Activated T-helper 17 cell treated with anti-CD3 and anti-CD28 coated beads, Interleukin-2, amount 50 U/mL, for 72 hours (primary cell): Measurements from ENCODE around the gene DSCAM. TPM values are rescaled to one million over a fixed set of nuclear protein-coding genes. Genes with fewer than 3 reads are reported as not detected.

ENCODE experiments used
- ATAC-seq: fragments of 150-1000 bp; cut with Tn5 transposase; replicated peaks from 2 replicates; pipeline ENCODE4 v1.10.0; 2021; ENCODE audit warnings: mild to moderate bottlenecking, moderate library complexity
- H3K27ac Mint-ChIP-seq: one replicate; pipeline ENCODE4 v1.8.0; 2022; ENCODE audit warnings: mixed read lengths
- H3K27me3 Mint-ChIP-seq: one replicate; pipeline ENCODE4 v1.8.0; 2022; ENCODE audit warnings: mixed read lengths
- H3K36me3 Mint-ChIP-seq: one replicate; pipeline ENCODE4 v1.8.0; 2022; ENCODE audit warnings: low read depth, mild to moderate bottlenecking, mixed read lengths
- H3K4me1 Mint-ChIP-seq: one replicate; pipeline ENCODE4 v1.8.0; 2022; ENCODE audit warnings: mixed read lengths
- H3K4me3 Mint-ChIP-seq: one replicate; pipeline ENCODE4 v1.8.0; 2022; ENCODE audit warnings: mild to moderate bottlenecking, mixed read lengths
- H3K9me3 Mint-ChIP-seq: one replicate; pipeline ENCODE4 v1.8.0; 2022; ENCODE audit warnings: mixed read lengths
- total RNA-seq, 2 donors: library from RNA; stranded (reverse); gene quantifications; one replicate each; pipeline ENCODE4 v1.2.3, GENCODE V29; 2022

DSCAM gene
- total RNA-seq, 2 donors from 2014 or later: not detected

DNA sequence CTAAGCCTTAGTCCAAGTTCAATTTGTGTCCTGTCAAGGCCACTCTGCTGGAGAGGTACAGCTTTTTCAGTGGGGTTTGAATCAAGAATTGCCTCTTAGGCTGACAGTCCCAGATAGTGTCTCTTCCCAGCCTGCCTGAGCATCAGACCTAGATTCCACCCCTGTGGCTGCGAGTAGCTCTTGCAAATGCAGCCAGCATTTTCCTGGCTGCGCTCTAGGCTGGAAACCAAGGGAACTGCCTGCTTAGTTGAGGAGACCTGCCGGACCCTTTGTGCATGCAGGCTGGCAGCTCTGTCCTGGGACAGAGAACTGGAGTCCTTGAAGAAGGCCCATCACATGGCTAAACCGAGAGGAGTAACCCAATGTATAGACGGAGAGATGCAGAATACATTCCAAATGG is 686.0 kb downstream of the DSCAM start:
- Mint-ChIP-seq H3K27me3 (no peaks in the 10 kb centered on the region), H3K27ac (no peak overlapping the region), H3K9me3 (no peaks in the 10 kb centered on the region), H3K4me3 (no peak overlapping the region), H3K4me1 (no peaks in the 10 kb centered on the region), H3K36me3 (no peaks in the 10 kb centered on the region)
- ATAC-seq: no peak

DNA sequence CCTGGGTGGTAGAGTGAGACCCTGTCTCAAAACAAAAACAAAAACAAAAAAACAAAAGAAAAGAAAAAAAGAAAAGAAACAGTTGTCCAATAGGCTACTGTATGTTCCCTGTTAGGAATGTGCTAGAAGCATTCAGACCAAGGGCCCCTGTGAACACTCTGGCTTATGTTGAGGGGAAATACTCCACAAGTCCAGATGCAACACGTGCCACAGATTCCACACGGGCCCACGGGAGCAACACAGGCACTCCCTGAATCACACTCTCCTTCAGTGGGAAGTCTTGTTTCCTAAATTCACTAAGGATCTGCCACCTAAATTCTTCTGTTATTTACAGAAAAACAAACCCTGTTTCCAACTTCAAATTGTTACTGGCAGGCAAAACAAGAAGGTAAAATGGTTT is 688.6 kb downstream of the DSCAM start:
- no peaks in the 10 kb centered on the region for H3K27me3 Mint-ChIP-seq
- no peaks in the 10 kb centered on the region for H3K4me1 Mint-ChIP-seq
- H3K27ac Mint-ChIP-seq: no peak overlapping the region
- no peaks in the 10 kb centered on the region for H3K9me3 Mint-ChIP-seq
- no peaks in the 10 kb centered on the region for H3K36me3 Mint-ChIP-seq
- no peak overlapping the region for H3K4me3 Mint-ChIP-seq
- no peak for ATAC-seq

DNA sequence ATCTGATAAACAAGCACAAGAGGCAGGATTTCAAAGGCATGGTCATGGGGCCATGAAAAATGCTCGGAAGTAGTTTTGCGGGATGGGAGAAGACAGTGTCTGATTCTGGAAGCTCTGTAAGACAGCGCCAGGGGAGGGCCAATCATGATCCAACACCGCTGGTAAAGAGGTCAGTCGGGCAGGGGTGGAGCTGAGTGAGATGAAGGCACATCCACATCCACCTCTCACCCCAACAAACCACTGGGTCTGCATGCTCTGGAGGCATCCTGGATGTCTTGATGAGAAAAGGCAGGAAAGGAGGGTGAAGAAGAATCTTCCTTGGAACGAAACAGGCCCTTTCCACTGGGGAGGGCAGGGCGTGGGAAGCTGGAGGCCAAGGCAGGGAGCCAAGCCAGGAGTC is 691.4 kb downstream of the DSCAM start:
- Mint-ChIP-seq H3K4me3 (no peak overlapping the region), H3K36me3 (no peaks in the 10 kb centered on the region), H3K9me3 (no peaks in the 10 kb centered on the region), H3K27me3 (no peaks in the 10 kb centered on the region), H3K27ac (no peak overlapping the region), H3K4me1 (no peaks in the 10 kb centered on the region)
- no peak for ATAC-seq

DNA sequence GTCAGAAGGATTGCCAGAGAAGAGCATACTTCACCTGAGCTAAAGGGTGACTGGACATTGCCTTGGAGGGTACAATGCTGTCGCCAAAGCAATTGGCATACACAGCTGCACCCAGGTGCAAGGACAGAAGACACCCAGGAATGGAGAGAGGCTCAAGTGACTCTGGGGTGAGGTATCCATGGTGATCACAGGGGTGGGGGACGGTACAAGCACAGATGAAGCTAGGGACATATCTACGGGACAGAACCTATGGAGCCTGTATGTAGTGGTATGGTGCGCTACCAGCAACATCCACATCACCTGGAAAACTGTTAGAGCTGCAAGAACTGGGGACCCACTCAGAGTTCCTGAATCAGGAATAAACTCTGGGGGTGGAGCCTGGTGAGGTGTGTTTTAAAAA is 693.6 kb downstream of the DSCAM start:
- Mint-ChIP-seq H3K4me1 (no peaks in the 10 kb centered on the region), H3K27ac (no peak overlapping the region), H3K4me3 (no peak overlapping the region), H3K36me3 (no peaks in the 10 kb centered on the region), H3K27me3 (no peaks in the 10 kb centered on the region), H3K9me3 (no peaks in the 10 kb centered on the region)
- no peak for ATAC-seq

DNA sequence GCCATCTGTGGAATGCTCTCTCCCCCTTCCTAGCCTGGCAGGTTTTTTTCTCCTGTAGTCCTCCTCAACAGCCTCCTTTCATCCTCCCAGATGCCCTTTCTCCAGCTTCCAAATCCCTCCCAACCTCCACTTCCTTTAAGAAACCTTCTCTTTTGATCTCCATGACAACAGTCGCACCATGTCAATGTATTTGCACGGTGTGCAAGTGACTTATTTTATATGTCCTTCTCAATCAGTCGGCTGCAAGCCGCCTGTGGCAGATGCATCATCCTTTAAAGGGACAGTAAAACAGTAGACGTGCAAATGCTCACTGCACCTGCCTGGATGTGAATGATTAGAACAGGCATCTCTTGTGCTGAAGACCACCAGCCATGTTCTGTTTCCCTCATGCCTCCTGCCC is 694.5 kb downstream of the DSCAM start:
- Mint-ChIP-seq H3K4me3 (no peak overlapping the region), H3K4me1 (no peaks in the 10 kb centered on the region), H3K36me3 (no peaks in the 10 kb centered on the region), H3K27me3 (no peaks in the 10 kb centered on the region), H3K27ac (no peak overlapping the region), H3K9me3 (no peaks in the 10 kb centered on the region)
- no peak for ATAC-seq

DNA sequence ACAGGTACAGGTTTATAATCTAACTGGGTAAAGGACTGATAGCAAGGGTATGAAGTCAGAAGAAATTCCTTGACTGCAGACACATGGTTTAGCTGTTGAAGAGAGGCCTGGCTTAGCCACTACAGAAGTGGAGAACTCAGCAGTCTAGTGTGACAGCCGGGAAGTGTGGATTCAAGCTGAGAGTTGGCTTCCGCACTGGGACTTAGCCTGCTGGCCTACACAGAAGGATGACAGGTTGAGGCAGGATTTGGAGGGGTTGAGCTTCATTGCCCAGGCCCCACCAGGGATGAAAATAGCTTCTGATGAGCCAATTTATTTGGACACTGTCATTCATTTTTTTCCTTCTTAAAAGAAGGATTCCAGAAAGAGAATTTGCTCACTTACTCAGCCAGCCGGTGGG is 695.3 kb downstream of the DSCAM start:
- Mint-ChIP-seq H3K27me3 (no peaks in the 10 kb centered on the region), H3K36me3 (no peaks in the 10 kb centered on the region), H3K4me1 (no peaks in the 10 kb centered on the region), H3K4me3 (no peak overlapping the region), H3K27ac (no peak overlapping the region), H3K9me3 (no peaks in the 10 kb centered on the region)
- no peak for ATAC-seq

DNA sequence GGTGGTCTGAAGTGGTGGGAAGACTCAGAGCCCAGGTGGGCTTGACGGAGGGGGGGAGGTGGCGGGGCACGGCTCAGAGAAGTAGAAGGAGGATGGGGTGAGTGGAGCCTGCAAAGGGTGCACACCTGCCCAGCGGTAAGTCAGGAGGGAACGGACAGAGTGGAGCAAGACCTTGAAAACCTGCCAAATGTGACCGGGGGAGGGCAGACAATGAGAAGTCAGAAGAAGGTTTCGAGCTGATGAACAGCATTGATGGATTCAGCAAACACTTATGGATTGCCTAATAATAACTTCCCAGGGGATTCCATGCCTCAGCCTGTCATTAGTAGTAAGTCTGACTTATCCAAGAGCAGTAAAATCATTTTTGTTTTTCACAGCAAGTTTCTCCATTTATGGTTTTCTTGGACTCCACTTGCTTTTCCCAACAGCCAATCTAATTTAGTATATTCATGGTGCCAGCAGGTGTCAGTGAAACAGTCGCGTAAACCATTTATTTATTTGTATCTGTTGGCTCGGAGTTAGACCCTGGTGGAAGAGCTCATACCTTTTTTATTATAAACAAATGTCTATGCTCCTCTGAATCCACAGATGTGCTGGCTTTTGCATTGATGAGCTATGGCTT is 700.6 kb downstream of the DSCAM start:
- Mint-ChIP-seq H3K27ac (no peak overlapping the region), H3K9me3 (no peaks in the 10 kb centered on the region), H3K27me3 (no peaks in the 10 kb centered on the region), H3K4me3 (no peak overlapping the region), H3K4me1 (no peaks in the 10 kb centered on the region), H3K36me3 (no peaks in the 10 kb centered on the region)
- ATAC-seq: no peak

DNA sequence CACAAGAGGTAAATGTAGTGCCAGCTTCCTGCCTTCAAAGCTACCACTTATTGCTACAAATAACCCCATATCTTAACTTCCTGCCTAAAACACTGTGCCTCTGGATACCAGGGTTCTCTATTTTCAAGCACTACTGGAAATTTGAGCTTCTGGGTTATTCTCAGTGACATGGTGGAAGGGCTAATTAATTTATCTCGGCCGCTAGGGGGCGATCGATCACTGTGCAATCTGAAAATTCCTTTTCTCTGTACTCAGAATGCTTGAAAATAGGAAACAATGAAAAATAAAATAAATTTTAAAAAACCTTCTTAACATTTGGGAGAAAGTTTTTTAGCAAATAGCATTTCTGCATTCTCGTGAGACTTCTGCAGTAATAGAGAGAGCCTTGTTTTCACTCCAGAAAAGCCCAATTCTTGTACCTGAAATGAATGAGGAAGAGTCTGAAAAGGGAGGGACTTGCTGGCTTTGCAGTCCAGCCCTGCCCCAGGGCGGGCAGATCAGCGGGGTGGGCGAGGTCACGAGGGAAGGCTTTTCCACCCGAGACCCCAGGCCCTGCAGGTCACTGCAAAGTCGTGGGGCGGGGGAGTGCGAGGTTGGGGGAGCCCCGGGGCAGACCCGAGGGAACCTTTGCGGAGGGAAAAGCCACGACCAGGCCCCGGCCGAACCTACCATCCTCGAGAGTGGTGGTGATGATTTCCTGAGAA is 703.0 kb downstream of the DSCAM start:
- H3K4me1 Mint-ChIP-seq: no peaks in the 10 kb centered on the region
- no peak overlapping the region for H3K4me3 Mint-ChIP-seq
- ATAC-seq: no peak
- no peaks in the 10 kb centered on the region for H3K9me3 Mint-ChIP-seq
- H3K36me3 Mint-ChIP-seq: no peaks in the 10 kb centered on the region
- no peaks in the 10 kb centered on the region for H3K27me3 Mint-ChIP-seq
- no peak overlapping the region for H3K27ac Mint-ChIP-seq

DNA sequence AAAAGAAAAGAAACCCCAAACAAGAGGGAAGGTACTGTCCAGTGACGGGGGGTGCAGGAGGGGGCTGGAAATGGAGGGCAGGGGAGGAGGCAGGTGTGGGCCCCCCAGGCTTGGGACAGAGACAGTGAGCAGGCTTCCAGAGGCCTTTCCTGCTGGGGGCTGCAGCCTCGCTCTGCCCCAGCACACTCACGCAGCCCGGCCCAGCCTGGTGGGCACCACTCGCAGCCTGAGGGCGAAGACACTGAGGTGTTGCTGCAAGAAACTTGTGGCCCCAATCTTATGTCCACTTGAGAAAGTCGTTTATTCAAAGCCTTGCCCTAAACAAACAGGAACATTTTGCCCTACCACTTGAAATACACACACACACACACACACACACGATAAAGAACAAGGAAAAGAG is 705.3 kb downstream of the DSCAM start:
- no peaks in the 10 kb centered on the region for H3K36me3 Mint-ChIP-seq
- no peaks in the 10 kb centered on the region for H3K4me1 Mint-ChIP-seq
- H3K27ac Mint-ChIP-seq: no peak overlapping the region
- H3K9me3 Mint-ChIP-seq: no peaks in the 10 kb centered on the region
- H3K4me3 Mint-ChIP-seq: no peak overlapping the region
- no peak for ATAC-seq
- H3K27me3 Mint-ChIP-seq: no peaks in the 10 kb centered on the region

DNA sequence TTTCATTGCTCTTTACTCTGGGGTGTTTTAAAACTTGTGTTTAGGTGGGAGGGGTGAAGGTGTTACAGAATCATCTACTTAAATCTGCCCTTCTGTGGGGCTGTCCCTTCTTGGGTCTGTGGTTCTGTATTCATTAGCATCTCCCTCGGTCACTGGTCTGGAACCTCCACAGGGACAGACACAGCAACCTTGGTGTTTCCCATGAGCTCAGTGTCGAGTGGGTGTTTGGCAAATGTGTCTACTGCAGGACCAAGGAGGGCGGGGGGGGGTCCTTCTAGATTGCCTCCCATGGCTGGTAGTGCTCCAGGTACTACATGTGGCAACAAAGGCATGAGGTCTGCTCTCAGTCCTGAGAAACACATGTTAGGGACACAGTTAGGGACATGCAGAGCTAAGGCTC is 706.3 kb downstream of the DSCAM start:
- H3K27ac Mint-ChIP-seq: no peak overlapping the region
- no peaks in the 10 kb centered on the region for H3K36me3 Mint-ChIP-seq
- no peak overlapping the region for H3K4me3 Mint-ChIP-seq
- H3K4me1 Mint-ChIP-seq: no peaks in the 10 kb centered on the region
- no peak for ATAC-seq
- H3K27me3 Mint-ChIP-seq: no peaks in the 10 kb centered on the region
- no peaks in the 10 kb centered on the region for H3K9me3 Mint-ChIP-seq

DNA sequence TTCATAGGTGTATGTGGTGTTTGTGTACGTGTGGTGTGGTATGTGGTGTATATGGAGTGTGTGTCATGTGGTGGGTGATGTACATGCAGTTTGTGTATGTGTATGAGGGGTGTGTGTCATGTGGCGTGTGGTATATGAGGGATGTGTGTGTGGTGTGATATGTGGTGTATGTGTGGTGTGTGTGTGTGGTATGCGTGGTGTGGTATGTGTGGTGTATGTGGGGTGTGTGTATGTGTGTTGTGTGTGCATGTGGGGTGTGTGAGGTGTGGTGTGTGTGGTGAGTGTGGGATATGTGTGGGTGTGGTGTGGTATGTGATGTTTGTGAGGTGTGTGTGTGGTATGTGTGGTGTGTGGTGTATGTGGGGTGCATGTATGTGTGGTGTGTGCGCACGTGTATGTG is 707.3 kb downstream of the DSCAM start:
- Mint-ChIP-seq H3K4me1 (no peaks in the 10 kb centered on the region), H3K4me3 (no peak overlapping the region), H3K36me3 (no peaks in the 10 kb centered on the region), H3K27me3 (no peaks in the 10 kb centered on the region), H3K27ac (no peak overlapping the region), H3K9me3 (no peaks in the 10 kb centered on the region)
- no peak for ATAC-seq

DNA sequence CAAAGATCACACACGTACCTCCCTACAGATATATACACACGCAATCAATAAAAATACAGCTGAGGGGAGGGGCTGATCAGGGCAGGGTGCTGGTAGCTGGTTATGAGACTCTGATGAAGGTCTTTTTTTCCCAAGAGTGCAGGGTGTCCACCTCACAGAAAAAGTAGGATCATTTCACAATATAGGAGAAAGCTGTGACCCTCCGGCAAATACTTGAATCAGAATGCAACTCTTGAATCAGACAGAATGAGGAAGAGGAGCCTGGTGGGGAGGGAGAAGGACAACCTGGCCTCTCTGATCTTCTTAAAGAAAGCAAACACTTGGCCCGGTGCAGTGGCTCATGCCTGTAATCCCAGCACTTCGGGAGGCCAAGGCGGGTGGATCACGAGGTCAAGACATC is 710.4 kb downstream of the DSCAM start:
- peaks cover 3% of the 10 kb centered on the region for H3K9me3 Mint-ChIP-seq
- H3K4me1 Mint-ChIP-seq: no peaks in the 10 kb centered on the region
- no peak overlapping the region for H3K27ac Mint-ChIP-seq
- no peaks in the 10 kb centered on the region for H3K27me3 Mint-ChIP-seq
- H3K36me3 Mint-ChIP-seq: no peaks in the 10 kb centered on the region
- no peak overlapping the region for H3K4me3 Mint-ChIP-seq
- ATAC-seq: no peak

DNA sequence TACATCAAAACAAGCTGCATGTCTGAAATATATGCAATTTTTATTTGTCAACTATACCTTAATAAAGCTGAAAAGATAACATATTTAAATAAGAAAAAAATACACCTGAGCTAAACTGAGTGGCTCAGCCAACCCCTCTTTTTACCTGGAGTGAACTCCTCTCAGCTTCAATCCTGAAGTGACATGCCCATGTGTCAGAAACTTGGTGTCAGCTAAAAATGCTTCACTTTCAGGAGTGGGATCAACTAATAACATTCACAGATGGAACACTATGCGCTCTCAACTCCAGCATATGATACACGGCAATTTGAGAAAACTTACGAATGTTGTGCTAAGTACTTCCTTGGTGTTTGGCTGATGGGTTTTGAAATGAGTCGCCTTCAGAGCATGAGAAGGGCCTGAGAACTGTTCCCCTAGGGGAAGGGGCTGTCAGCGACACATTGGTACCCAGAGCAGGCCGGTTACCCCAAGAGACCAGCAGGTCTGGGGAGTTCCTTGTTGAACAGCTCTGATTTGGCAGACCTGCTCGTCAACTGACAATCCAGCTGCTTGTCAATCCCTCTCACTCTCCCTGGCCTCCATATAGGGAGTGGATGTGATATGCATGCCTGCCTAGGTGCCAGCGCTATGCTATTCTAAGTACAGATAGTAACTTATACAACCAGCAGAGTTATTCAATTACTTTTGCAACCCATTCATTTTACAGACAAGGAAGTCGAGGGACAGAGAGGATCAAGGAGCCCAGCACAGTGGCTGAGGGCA is 712.0 kb downstream of the DSCAM start:
- no peak overlapping the region for H3K4me3 Mint-ChIP-seq
- H3K4me1 Mint-ChIP-seq: no peaks in the 10 kb centered on the region
- H3K27me3 Mint-ChIP-seq: no peaks in the 10 kb centered on the region
- H3K27ac Mint-ChIP-seq: no peak overlapping the region
- no peaks in the 10 kb centered on the region for H3K36me3 Mint-ChIP-seq
- peaks cover 4% of the 10 kb centered on the region for H3K9me3 Mint-ChIP-seq
- no peak for ATAC-seq

DNA sequence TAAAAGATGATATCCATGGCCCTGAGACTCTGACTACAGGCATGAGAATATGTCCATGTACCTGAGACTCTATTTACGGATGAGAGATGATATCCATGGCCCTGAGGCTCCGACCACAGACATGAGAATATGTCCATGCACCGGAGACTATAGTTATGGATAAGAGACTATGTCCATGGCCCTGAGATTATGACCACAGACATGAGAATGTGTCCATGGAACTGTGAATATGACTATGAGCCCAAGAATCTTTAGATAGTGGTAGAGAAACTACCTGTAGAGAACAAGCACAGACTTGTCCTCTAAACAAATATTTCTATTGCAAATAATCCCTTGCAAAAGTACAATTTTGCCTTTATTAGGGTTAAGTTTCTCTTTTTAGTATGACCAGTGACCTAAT is 716.5 kb downstream of the DSCAM start:
- Mint-ChIP-seq H3K4me3 (no peak overlapping the region), H3K4me1 (no peaks in the 10 kb centered on the region), H3K36me3 (no peaks in the 10 kb centered on the region), H3K27me3 (no peaks in the 10 kb centered on the region), H3K9me3 (peaks cover 24% of the 10 kb centered on the region), H3K27ac (no peak overlapping the region)
- ATAC-seq: no peak

DNA sequence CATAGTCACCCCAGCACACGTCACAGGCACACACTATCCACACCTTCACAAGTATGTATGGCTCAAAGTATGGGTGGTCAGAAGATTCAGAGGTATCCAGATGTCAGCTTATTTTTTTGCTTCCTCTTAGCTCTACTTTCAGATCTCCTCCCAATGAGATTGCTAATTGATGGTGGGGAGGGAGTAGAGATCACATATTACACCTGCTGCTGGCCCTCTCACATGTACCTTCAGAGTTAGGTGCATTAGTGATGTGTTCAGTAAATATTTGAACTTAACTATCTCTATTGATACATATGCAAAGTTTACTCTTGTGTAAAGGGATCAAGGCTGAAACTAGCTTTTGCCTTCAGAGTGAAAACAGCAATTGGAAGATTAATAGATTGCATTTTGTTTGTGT is 717.1 kb downstream of the DSCAM start:
- no peaks in the 10 kb centered on the region for H3K36me3 Mint-ChIP-seq
- H3K27me3 Mint-ChIP-seq: no peaks in the 10 kb centered on the region
- no peak overlapping the region for H3K4me3 Mint-ChIP-seq
- ATAC-seq: no peak
- H3K4me1 Mint-ChIP-seq: no peaks in the 10 kb centered on the region
- no peak overlapping the region for H3K27ac Mint-ChIP-seq
- peaks cover 24% of the 10 kb centered on the region for H3K9me3 Mint-ChIP-seq
